GM19351 (cell line): ENCODE data around the gene LRP10.
"Not testable (repeated sequence)": the region's sequence is repeated elsewhere in the genome, so short reads cannot be mapped to it uniquely, and the experiment has no call there.

Experiments used
- ATAC-seq: cut with Tn5 transposase; IDR thresholded peaks from one replicate; pipeline ENCODE4 v1.9.1; 2021; ENCODE audit warnings: mild to moderate bottlenecking, moderate library complexity; ENCODE audit not compliant: unreplicated experiment

Gene LRP10, protein sequence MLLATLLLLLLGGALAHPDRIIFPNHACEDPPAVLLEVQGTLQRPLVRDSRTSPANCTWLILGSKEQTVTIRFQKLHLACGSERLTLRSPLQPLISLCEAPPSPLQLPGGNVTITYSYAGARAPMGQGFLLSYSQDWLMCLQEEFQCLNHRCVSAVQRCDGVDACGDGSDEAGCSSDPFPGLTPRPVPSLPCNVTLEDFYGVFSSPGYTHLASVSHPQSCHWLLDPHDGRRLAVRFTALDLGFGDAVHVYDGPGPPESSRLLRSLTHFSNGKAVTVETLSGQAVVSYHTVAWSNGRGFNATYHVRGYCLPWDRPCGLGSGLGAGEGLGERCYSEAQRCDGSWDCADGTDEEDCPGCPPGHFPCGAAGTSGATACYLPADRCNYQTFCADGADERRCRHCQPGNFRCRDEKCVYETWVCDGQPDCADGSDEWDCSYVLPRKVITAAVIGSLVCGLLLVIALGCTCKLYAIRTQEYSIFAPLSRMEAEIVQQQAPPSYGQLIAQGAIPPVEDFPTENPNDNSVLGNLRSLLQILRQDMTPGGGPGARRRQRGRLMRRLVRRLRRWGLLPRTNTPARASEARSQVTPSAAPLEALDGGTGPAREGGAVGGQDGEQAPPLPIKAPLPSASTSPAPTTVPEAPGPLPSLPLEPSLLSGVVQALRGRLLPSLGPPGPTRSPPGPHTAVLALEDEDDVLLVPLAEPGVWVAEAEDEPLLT

DNA sequence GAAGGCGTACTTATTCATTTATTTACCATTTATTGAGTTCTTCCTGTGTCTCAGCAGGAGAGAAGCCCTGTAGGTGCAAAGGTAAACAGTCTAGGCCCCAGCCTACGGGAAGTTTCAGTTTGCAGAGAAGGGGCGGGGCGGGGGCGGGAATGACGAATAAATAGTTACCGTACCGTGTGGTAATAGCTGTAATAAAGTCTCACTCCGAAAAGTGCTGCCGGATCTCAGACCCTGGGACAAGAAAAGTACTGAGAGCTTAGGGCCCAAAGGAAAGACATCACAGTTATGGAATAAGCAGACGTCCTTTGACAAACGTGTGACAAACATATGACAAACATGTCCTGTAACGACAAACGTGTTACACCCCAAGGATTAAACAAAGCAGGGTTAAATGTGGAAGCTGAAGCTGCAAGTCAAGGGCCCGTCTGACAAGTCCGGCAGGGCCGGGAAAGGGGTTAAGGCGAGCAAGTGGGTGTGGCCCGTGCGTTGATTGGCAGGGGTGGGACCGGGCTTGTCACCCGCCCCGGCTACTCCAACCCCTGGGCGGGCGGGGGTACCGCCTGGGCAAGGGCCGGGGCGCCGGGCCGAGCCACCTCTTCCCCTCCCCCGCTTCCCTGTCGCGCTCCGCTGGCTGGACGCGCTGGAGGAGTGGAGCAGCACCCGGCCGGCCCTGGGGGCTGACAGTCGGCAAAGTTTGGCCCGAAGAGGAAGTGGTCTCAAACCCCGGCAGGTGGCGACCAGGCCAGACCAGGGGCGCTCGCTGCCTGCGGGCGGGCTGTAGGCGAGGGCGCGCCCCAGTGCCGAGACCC, at the start of gene LRP10:
LRP10 (plus strand) TSS at position 517 of the 809 bp plus-strand sequence. CDS start 564 bp downstream, outside the sequence.
- ATAC-seq = peak; percentile 81

GRCh38 chr14:22822016-22822570, 49.4 kb upstream of the LRP10 start:
- no peak for ATAC-seq

- peak; percentile 54 for ATAC-seq
Observed at GRCh38 chr14:22822571-22823098, 48.9 kb upstream of the LRP10 start.

DNA sequence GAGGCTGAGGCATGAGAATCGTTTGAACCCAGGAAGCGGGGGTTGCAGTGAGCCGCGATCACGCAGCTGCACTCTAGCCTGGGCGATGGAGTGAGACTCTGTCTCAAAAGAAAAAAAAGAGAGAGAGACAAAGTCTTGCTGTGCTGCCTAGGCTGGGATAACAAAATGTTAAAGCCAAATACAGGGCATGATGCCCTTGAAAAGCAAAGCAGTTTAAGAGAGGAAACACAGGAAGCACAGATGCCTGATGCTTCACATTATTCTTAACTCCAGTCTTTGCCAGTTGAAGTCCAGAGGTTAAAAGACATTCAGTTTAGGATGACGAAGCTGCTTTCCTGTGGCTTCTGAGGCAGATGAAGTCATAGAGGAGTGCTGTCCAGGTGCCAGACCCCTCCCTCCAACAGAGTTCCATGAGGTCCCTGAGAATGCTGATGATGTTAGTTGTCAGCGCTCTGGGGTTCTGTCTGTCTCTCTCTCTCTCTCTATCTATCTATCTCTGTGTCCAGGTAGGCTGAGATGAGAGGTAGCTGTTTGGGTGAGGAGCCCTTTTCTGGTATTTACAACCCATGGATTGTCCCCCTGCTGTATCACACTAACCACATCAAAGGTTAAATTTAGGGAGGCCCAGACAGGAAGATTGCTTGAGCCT, 46.7 kb upstream of the LRP10 start:
- no peak for ATAC-seq

- ATAC-seq = not testable (repeated sequence)
Observed at GRCh38 chr14:22829076-22829660, 42.4 kb upstream of the LRP10 start.

GRCh38 chr14:22829661-22830442, 41.7 kb upstream of the LRP10 start, which contains the start of gene MRPL52:
Gene MRPL52, plus strand, starts transcription at chr14:22829887. Its CDS starts 26 bp downstream, at chr14:22829913.
- peak; percentile 84 for ATAC-seq

GRCh38 chr14:22830443-22831010, 41.0 kb upstream of the LRP10 start:
- ATAC-seq = no peak

GRCh38 chr14:22835505-22835904, 36.0 kb upstream of the LRP10 start:
- ATAC-seq = no peak

DNA sequence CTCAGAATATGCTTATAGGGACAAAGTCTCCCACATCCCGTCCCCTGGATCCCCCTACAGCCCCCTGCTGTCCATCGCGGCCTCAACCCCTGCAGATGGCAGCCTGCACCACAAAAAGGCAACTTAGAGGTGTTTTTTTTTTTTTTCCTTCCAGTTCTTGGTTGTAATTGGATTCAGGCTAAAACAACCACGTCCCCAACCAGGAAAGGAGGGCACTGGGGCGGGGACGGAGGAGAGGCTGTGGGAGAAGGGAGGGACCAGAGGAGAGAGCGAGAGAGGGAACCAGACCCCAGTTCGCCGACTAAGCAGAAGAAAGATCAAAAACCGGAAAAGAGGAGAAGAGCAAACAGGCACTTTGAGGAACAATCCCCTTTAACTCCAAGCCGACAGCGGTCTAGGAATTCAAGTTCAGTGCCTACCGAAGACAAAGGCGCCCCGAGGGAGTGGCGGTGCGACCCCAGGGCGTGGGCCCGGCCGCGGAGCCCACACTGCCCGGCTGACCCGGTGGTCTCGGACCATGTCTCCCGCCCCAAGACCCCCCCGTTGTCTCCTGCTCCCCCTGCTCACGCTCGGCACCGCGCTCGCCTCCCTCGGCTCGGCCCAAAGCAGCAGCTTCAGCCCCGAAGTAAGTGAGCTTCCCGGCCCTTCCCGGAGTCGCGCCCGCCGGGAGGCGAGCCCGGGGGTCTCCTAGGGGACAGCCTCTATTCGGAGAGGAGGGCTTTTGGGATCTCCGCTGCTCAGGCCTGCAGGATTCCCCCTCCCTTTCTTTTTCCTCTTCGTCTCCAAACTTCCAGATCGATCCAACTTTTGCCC, 35.0 kb upstream of the LRP10 start, which contains the start of gene MMP14:
MMP14 (plus strand) TSS at position 285 of the 813 bp plus-strand sequence; CDS start at position 518, 233 bp downstream.
- ATAC-seq = no peak

GRCh38 chr14:22837114-22837749, 34.3 kb upstream of the LRP10 start:
- ATAC-seq = no peak

DNA sequence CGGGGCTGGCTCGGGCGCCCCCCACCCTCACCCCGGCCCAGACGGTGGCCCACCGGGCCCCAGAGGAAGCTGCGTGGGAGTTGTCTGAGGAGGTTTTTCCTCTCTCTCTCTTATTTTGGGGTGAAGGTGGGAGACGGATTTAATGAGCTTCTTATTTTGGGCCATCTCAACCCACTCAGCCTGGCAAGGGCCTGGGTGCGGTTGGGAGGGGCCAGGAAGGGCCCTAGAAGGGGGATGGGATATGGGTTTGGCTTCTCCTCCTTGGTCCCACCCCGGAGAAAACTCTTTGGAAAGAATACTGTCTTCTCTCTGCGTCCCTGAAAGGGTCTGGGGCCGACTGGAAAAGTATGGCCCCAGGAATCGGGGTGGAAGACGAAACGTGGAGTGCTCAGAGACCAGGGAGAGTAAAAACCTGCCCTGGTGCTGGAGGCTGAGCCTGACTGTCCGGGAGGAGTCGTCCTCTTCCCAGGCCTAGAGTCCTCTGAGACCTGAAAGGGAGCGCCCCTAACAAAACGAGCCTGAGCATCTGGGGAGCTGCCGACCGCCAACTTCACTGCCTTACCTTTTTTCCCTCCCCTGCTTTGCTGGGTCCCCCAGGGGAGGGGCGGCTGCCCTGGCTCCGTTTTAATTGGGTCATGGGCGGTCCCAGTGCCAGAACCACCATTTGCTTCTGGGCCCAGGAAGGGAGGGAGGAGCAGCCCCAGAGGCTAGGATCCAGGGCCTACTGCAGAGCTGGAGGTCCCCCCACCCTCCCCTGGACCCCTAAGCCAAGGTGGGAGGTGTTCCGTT, 33.6 kb upstream of the LRP10 start:
- no peak for ATAC-seq

GRCh38 chr14:22838631-22839041, 32.9 kb upstream of the LRP10 start:
- no peak for ATAC-seq

DNA sequence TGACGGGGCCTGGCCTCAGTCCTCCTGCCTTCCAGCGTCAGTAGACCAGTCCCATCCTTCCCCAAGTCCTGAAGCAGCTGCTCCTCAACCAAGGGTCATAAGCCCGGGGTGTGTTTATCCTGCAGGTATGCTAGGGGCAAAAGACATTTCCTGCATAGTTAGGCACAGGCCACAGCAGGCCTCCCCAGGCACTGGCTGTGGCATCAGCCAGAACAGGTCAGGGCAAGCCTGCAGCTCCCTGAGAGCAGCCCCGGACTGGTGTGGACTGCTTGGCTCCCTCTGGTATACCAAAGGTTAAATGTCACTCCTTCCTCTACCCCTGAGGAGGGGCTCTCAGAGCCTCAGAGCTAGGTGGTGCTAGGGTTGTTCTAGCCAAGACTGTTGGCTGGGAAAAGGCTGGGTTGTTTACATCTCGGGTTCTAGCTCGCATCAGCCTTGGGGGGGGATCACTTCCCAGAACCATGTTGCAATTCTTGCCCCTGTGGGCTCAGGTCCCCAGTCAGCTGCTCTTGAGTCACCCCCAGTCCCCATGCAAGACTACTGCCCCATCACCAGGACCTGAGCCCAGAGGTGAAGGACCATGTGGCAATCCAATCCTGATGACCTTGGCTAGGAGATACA, 32.3 kb upstream of the LRP10 start:
- ATAC-seq = no peak

DNA sequence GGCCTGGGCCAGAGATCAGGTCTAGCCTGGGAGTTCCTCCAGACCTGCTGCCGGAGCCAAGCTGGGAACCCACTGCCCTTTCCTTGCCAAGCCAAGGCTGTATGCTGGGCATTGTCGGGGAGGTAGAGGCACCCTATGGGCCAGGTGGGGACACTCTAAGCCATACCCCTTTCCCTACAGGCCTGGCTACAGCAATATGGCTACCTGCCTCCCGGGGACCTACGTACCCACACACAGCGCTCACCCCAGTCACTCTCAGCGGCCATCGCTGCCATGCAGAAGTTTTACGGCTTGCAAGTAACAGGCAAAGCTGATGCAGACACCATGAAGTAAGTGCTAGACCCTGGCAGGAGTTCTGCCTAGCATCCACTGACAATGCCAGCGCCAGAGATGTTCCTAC, 30.2 kb upstream of the LRP10 start:
- no peak for ATAC-seq

GRCh38 chr14:22841769-22842168, 29.8 kb upstream of the LRP10 start:
- no peak for ATAC-seq
